ENCODE data around the gene SETD3.

GRCh38 chr14:99451234-99451633 is 29.4 kb downstream of the SETD3 start:
- TF ChIP-seq POLR2A (IDR thresholded peaks at IDR 0.05) (no peak), CTCF (IDR thresholded peaks at IDR 0.05) (no peak)

Data from upper lobe of left lung (tissue), 4 donors.